Glutamatergic neuron (in vitro differentiated cells): ENCODE data around the gene CD200. TPM values are rescaled to one million over a fixed set of nuclear protein-coding genes. Genes with fewer than 3 reads are reported as not detected.

Experiments
- DNase-seq: peaks from one replicate; pipeline ENCODE4 v3.0.0; 2022
- H3K27ac Mint-ChIP-seq: one replicate; pipeline ENCODE4 v1.8.0; 2020; ENCODE audit warnings: mild to moderate bottlenecking, mixed read lengths, inconsistent platforms; ENCODE audit not compliant: unreplicated experiment
- H3K27me3 Mint-ChIP-seq: one replicate; pipeline ENCODE4 v1.8.0; 2020; ENCODE audit warnings: mild to moderate bottlenecking, moderate library complexity, mixed read lengths, inconsistent platforms; ENCODE audit not compliant: unreplicated experiment
- H3K36me3 Mint-ChIP-seq: one replicate; pipeline ENCODE4 v1.8.0; 2020; ENCODE audit warnings: mild to moderate bottlenecking, mixed read lengths, inconsistent platforms; ENCODE audit not compliant: unreplicated experiment
- H3K4me1 Mint-ChIP-seq: one replicate; pipeline ENCODE4 v1.8.0; 2020; ENCODE audit warnings: mild to moderate bottlenecking, low read depth, mixed read lengths, inconsistent platforms; ENCODE audit not compliant: unreplicated experiment
- H3K4me3 Mint-ChIP-seq: one replicate; pipeline ENCODE4 v1.8.0; 2020; ENCODE audit warnings: mild to moderate bottlenecking, mixed read lengths, inconsistent platforms; ENCODE audit not compliant: unreplicated experiment
- H3K9me3 Mint-ChIP-seq: one replicate; pipeline ENCODE4 v1.8.0; 2020; ENCODE audit warnings: mild to moderate bottlenecking, moderate library complexity, mixed read lengths, inconsistent platforms; ENCODE audit not compliant: unreplicated experiment
- CTCF ChIP-seq: fragments of 200-600 bp; sonication (generic); IDR thresholded peaks from one replicate; pipeline ENCODE4 v1.5.0; 2021; ENCODE audit not compliant: partially characterized antibody, unreplicated experiment
- total RNA-seq: library from RNA; stranded (reverse); fragmentation: NEBNext Ultra II Directional; extraction: Animal tissue kit (Norgen Biotek cat#: 25700); gene quantifications from one replicate; pipeline ENCODE4 v1.2.1, GENCODE V29; 2021; ENCODE audit not compliant: unreplicated experiment

The CD200 gene
- total RNA-seq, 1 donor from 2014 or later = 67.9 TPM

- H3K9me3 Mint-ChIP-seq = peaks cover 7% of the 10 kb centered on the region
- H3K36me3 Mint-ChIP-seq = no peaks in the 10 kb centered on the region
- no peak overlapping the region for H3K4me3 Mint-ChIP-seq
- TF ChIP-seq CTCF = no peak
- no peak for DNase-seq
- H3K27me3 Mint-ChIP-seq = no peaks in the 10 kb centered on the region
- H3K4me1 Mint-ChIP-seq = no peaks in the 10 kb centered on the region
- H3K27ac Mint-ChIP-seq = no peak overlapping the region
These were observed 60.4 kb downstream of the CD200 start for GRCh38 chr3:112393360-112393728.

DNA sequence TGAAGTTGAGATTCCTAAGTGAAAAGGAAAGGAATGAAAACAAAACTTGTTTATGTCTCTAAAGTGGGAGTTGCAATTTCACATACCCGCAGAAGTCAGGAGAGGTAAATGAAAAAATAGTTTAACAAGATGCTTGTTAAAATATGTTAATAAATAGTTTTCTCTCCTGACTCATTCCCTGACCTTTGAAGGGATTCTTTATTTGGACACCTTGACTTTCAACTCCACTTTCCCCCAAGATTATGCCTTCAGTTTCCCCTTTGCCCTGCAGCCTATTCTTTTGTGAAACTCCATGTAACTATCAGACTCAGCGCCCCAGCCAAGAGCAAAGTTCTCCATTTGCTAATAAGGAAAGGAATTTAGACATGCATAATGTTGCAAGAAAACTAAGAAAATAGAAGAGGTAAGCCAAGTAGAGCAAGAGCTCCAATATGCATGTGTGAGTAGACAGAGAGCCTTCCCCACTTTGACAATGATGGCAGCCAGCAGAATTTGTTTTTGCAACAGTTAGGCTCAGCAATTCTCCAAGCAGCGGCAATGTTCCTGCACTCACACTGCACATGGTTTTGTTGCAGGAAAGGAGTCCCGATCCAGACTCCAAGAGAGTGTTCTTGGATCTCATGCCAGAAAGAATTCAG lies 61.2 kb downstream of the CD200 start:
- Mint-ChIP-seq H3K4me3 (no peak overlapping the region), H3K27me3 (no peaks in the 10 kb centered on the region), H3K9me3 (peaks cover 7% of the 10 kb centered on the region), H3K27ac (no peak overlapping the region), H3K36me3 (no peaks in the 10 kb centered on the region), H3K4me1 (no peaks in the 10 kb centered on the region)
- TF ChIP-seq CTCF = no peak
- no peak for DNase-seq

- TF ChIP-seq CTCF = no peak
- peaks cover under 1% of the 10 kb centered on the region for H3K27me3 Mint-ChIP-seq
- H3K36me3 Mint-ChIP-seq = no peaks in the 10 kb centered on the region
- no peak overlapping the region for H3K4me3 Mint-ChIP-seq
- no peak overlapping the region for H3K27ac Mint-ChIP-seq
- DNase-seq = no peak
- no peaks in the 10 kb centered on the region for H3K4me1 Mint-ChIP-seq
- peaks cover 7% of the 10 kb centered on the region for H3K9me3 Mint-ChIP-seq
These were observed 62.4 kb downstream of the CD200 start for GRCh38 chr3:112395181-112395895.

DNA sequence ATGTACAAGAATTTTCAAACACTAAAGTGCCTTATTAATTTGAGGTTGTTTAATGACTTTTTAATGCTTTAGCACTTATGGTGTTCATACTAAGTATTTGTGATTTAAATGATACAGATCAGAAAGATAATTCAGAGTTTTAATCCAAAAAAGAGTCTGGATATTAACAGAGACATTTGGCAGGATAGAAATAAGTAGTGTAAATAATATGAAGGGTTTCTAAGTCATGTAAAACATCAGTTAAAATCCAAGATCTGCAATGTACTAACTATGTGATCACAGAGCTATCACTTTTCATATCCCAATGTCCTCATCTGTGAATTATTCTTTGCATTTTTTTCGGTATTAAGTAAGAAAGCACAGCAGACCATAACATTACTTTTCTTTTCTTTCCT lies 62.9 kb downstream of the CD200 start:
- no peak for TF ChIP-seq CTCF
- Mint-ChIP-seq H3K4me1 (no peaks in the 10 kb centered on the region), H3K4me3 (no peak overlapping the region), H3K9me3 (peaks cover 7% of the 10 kb centered on the region), H3K27me3 (peaks cover 2% of the 10 kb centered on the region), H3K27ac (no peak overlapping the region), H3K36me3 (no peaks in the 10 kb centered on the region)
- no peak for DNase-seq

DNA sequence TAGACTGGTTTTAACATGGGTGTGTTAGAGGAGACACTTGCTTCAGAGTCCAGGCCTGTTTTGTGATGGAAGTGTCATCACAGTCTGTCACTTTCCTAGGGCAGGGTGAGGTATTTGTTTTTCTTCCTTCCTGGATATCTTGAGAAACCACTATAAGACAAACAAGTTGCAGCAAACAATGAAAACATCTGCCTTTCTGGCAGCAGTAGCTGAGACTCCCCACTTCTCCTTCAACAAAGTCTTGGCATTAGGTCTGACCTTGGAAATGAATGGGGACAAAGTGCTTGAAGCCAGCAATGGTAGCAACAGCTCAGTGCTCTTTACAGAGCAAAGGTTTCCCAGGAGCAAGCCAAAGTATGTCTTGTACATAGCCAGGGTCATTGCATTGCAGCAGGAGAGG lies 64.6 kb downstream of the CD200 start:
- Mint-ChIP-seq H3K4me1 (no peaks in the 10 kb centered on the region), H3K27ac (no peak overlapping the region), H3K27me3 (peaks cover 2% of the 10 kb centered on the region), H3K9me3 (peaks cover 4% of the 10 kb centered on the region), H3K4me3 (no peak overlapping the region), H3K36me3 (no peaks in the 10 kb centered on the region)
- no peak for TF ChIP-seq CTCF
- no peak for DNase-seq
